HepG2 (cell line): ENCODE data around the gene GZF1. TPM values are rescaled to one million over a fixed set of nuclear protein-coding genes. Genes with fewer than 3 reads are reported as not detected.

ENCODE experiments used
- ASH2L ChIP-seq: fragments of 300-600, 200-600 bp; sonication (generic); IDR thresholded peaks from 2 replicates; pipeline ENCODE4 v1.7.0; 2017; ENCODE audit warnings: low read depth, mild to moderate bottlenecking, moderate library complexity, mixed read lengths, low read length; ENCODE audit not compliant: insufficient read length
- KLF11 ChIP-seq: IDR thresholded peaks from 2 replicates; pipeline ENCODE4 v1.6.1; 2016; ENCODE audit warnings: missing compliant biosample characterization
- MTF1 ChIP-seq: sonication (generic); formaldehyde crosslinking; IDR thresholded peaks from 2 replicates; pipeline ENCODE4 v1.5.0; 2020; ENCODE audit warnings: missing genetic modification reagents
- PAWR ChIP-seq: sonication (generic); formaldehyde crosslinking; IDR thresholded peaks from 2 replicates; pipeline ENCODE4 v1.4.0; 2020; ENCODE audit warnings: missing genetic modification reagents, mild to moderate bottlenecking, borderline replicate concordance
- SMYD3 ChIP-seq: sonication (generic); formaldehyde crosslinking; IDR thresholded peaks from 2 replicates; pipeline ENCODE4 v1.8.1; 2023; ENCODE audit warnings: mild to moderate bottlenecking, missing genetic modification reagents
- TEAD2 ChIP-seq: sonication (generic); formaldehyde crosslinking; IDR thresholded peaks from 2 replicates; pipeline ENCODE4 v1.9.0; 2021; ENCODE audit warnings: missing genetic modification reagents
- ZBTB7A ChIP-seq: sonication (generic); formaldehyde crosslinking; IDR thresholded peaks from 2 replicates; pipeline ENCODE4 v1.8.0; 2022; ENCODE audit warnings: mild to moderate bottlenecking, missing genetic modification reagents
- ZNF674 ChIP-seq: sonication (generic); formaldehyde crosslinking; IDR thresholded peaks from 2 replicates; pipeline ENCODE4 v1.5.0; 2020; ENCODE audit warnings: low read depth, mild to moderate bottlenecking, missing genetic modification reagents
- ZNF777 ChIP-seq: sonication (generic); formaldehyde crosslinking; IDR thresholded peaks from 2 replicates; pipeline ENCODE4 v1.4.0; 2020; ENCODE audit warnings: missing genetic modification reagents
- polyA plus RNA-seq, 8 experiments: library from polyadenylated mRNA; depleted of rRNA in 3 of 8; stranded (reverse) in 7 of 8; unstranded in 1 of 8; fragments of >200 nt; fragmentation: Illumina TruSeq in 4 of 8; extraction: Trizol in 4 of 8; gene quantifications; 2 replicates each; pipeline versions ENCODE4 v1.2.1 to v1.2.3, GENCODE V29; 2011 to 2016; ENCODE audit warnings: low read depth in 4 of 8, missing spikeins in 1 of 8, mixed read lengths in 1 of 8; ENCODE audit not compliant: insufficient read depth in 1 of 8
- total RNA-seq, 5 experiments: library from RNA; depleted of rRNA; stranded (reverse); fragments of >200 nt; fragmentation: Illumina TruSeq; extraction: Trizol; gene quantifications; 2 replicates each; pipeline ENCODE4 v1.2.3, GENCODE V29; 2016; ENCODE audit warnings: low read depth in 1 of 5
- TF ChIP-seq, protein P1 (sequence below): sonication (generic); formaldehyde crosslinking; IDR thresholded peaks from 2 replicates; pipeline ENCODE4 v1.5.0; 2020; ENCODE audit warnings: missing genetic modification reagents
- TF ChIP-seq, protein P2 (sequence below): sonication (generic); formaldehyde crosslinking; IDR thresholded peaks from 2 replicates; pipeline ENCODE4 v1.5.1; 2020; ENCODE audit warnings: mild to moderate bottlenecking, missing genetic modification reagents, borderline replicate concordance
- TF ChIP-seq, protein P3 (sequence below): sonication (generic); formaldehyde crosslinking; IDR thresholded peaks from 2 replicates; pipeline ENCODE4 v1.4.0; 2020; ENCODE audit warnings: missing genetic modification reagents, borderline replicate concordance
- TF ChIP-seq, protein P4 (sequence below): sonication (generic); formaldehyde crosslinking; IDR thresholded peaks from 2 replicates; pipeline ENCODE4 v1.5.1; 2020; ENCODE audit warnings: missing genetic modification reagents, mild to moderate bottlenecking, borderline replicate concordance

The GZF1 gene
- total and polyA plus RNA-seq, 2 of the 13 experiments (the other 11 are each of a cell fraction or from before 2014, with no cell fraction given) = 16.9 to 26.0 TPM

DNA sequence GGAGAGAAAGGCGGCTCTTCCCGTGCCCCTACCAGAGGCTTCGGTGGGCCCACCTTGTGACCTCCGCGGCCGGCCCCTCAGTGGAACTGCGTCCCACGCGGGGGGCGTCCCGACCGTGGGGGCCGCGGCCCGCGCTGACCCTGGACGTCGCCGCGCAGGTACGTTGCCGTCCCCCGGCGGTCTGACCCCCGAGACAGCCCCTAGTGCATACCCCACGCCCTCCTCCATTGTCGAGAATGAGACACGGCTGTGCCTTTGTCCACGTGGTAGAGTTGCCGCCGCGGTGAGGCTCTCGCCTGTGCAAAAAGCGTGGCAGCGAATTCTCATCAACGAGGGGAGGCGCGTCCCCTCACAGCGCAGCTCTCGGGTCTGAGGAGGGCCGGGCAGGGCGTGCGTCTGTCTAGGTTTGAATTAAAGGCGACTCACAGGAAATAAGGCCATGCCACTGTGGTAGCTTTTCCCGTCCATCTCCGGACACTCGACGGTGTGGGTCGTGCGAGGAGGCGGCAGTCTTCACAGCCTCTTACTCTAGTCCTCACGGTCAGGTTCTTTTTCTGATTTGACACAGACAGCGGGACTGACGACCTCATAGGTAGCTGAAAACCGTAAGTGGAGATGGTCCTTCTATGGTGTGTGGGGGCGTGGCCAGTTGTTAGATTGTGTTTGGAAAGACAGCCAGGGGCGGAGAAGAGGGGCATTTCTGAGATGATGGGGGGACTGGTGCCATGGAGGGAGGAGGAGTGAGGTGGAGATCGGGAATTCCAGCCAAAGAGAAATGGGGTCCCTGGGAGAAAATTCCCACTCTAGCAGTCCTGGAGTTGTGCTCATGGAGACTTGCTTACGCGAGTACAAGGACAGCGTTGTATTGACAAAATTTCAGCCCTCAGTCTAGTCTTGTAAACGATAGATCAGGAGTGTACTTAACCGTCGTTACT, 10.8 kb upstream of the GZF1 start (continued):
- TF ChIP-seq, protein P1, sequence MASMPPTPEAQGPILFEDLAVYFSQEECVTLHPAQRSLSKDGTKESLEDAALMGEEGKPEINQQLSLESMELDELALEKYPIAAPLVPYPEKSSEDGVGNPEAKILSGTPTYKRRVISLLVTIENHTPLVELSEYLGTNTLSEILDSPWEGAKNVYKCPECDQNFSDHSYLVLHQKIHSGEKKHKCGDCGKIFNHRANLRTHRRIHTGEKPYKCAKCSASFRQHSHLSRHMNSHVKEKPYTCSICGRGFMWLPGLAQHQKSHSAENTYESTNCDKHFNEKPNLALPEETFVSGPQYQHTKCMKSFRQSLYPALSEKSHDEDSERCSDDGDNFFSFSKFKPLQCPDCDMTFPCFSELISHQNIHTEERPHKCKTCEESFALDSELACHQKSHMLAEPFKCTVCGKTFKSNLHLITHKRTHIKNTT (CRISPR knock-in tag) = 0 out of 2 replicates have a peak, but pooled peaks have one; percentile 49
- TF ChIP-seq SMYD3 (CRISPR knock-in tag) (peak; percentile 85; the same call in 1 of the 2 replicates), MTF1 (CRISPR knock-in tag) (0 out of 2 replicates have a peak, but pooled peaks have one; percentile 34), TEAD2 (CRISPR knock-in tag) (0 out of 2 replicates have a peak, but pooled peaks have one; percentile 37), ZNF777 (CRISPR knock-in tag) (peak; percentile 88), ZBTB7A (CRISPR knock-in tag) (peak; percentile 91), ZNF674 (CRISPR knock-in tag) (0 out of 2 replicates have a peak, but pooled peaks have one; percentile 79), ASH2L (peak; percentile 49), KLF11 (CRISPR knock-in tag) (no peak), PAWR (0 out of 2 replicates have a peak, but pooled peaks have one; percentile 95)
- TF ChIP-seq, protein P2, sequence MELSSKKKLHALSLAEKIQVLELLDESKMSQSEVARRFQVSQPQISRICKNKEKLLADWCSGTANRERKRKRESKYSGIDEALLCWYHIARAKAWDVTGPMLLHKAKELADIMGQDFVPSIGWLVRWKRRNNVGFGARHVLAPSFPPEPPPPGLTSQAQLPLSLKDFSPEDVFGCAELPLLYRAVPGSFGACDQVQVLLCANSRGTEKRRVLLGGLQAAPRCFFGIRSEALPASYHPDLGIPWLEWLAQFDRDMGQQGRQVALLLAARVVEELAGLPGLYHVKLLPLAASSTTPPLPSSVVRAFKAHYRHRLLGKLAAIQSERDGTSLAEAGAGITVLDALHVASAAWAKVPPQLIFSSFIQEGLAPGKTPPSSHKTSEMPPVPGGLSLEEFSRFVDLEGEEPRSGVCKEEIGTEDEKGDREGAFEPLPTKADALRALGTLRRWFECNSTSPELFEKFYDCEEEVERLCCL (CRISPR knock-in tag) = peak; percentile 62; the same call in 1 of the 2 replicates
- TF ChIP-seq, protein P3, sequence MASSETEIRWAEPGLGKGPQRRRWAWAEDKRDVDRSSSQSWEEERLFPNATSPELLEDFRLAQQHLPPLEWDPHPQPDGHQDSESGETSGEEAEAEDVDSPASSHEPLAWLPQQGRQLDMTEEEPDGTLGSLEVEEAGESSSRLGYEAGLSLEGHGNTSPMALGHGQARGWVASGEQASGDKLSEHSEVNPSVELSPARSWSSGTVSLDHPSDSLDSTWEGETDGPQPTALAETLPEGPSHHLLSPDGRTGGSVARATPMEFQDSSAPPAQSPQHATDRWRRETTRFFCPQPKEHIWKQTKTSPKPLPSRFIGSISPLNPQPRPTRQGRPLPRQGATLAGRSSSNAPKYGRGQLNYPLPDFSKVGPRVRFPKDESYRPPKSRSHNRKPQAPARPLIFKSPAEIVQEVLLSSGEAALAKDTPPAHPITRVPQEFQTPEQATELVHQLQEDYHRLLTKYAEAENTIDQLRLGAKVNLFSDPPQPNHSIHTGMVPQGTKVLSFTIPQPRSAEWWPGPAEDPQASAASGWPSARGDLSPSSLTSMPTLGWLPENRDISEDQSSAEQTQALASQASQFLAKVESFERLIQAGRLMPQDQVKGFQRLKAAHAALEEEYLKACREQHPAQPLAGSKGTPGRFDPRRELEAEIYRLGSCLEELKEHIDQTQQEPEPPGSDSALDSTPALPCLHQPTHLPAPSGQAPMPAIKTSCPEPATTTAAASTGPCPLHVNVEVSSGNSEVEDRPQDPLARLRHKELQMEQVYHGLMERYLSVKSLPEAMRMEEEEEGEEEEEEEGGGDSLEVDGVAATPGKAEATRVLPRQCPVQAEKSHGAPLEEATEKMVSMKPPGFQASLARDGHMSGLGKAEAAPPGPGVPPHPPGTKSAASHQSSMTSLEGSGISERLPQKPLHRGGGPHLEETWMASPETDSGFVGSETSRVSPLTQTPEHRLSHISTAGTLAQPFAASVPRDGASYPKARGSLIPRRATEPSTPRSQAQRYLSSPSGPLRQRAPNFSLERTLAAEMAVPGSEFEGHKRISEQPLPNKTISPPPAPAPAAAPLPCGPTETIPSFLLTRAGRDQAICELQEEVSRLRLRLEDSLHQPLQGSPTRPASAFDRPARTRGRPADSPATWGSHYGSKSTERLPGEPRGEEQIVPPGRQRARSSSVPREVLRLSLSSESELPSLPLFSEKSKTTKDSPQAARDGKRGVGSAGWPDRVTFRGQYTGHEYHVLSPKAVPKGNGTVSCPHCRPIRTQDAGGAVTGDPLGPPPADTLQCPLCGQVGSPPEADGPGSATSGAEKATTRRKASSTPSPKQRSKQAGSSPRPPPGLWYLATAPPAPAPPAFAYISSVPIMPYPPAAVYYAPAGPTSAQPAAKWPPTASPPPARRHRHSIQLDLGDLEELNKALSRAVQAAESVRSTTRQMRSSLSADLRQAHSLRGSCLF (CRISPR knock-in tag) = no peak
- TF ChIP-seq, protein P4, sequence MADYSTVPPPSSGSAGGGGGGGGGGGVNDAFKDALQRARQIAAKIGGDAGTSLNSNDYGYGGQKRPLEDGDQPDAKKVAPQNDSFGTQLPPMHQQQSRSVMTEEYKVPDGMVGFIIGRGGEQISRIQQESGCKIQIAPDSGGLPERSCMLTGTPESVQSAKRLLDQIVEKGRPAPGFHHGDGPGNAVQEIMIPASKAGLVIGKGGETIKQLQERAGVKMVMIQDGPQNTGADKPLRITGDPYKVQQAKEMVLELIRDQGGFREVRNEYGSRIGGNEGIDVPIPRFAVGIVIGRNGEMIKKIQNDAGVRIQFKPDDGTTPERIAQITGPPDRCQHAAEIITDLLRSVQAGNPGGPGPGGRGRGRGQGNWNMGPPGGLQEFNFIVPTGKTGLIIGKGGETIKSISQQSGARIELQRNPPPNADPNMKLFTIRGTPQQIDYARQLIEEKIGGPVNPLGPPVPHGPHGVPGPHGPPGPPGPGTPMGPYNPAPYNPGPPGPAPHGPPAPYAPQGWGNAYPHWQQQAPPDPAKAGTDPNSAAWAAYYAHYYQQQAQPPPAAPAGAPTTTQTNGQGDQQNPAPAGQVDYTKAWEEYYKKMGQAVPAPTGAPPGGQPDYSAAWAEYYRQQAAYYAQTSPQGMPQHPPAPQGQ (CRISPR knock-in tag) = no peak
